ENCODE data around the gene CREG1.

Gene CREG1

GRCh38 chr1:167512046-167512654, 41.4 kb downstream of the CREG1 start:
- TF ChIP-seq RARB (CRISPR knock-in tag; IDR thresholded peaks at IDR 0.05) (no peak), PATZ1 (CRISPR knock-in tag; IDR thresholded peaks at IDR 0.05; ENCODE audit: borderline replicate concordance) (no peak), PPARA (CRISPR knock-in tag; IDR thresholded peaks at IDR 0.05; ENCODE audit: borderline replicate concordance) (no peak), TSHZ2 (CRISPR knock-in tag; IDR thresholded peaks at IDR 0.05) (no peak), POU6F1 (CRISPR knock-in tag; IDR thresholded peaks at IDR 0.05; ENCODE audit: borderline replicate concordance, low read depth) (no peak), GLIS3 (CRISPR knock-in tag; IDR thresholded peaks at IDR 0.05) (no peak), CREB5 (CRISPR knock-in tag; IDR thresholded peaks at IDR 0.05; ENCODE audit: low read depth) (no peak), ZNF70 (CRISPR knock-in tag; IDR thresholded peaks at IDR 0.05) (no peak), ARNTL (CRISPR knock-in tag; IDR thresholded peaks at IDR 0.05; ENCODE audit: borderline replicate concordance, low read depth) (no peak), OSR1 (CRISPR knock-in tag; IDR thresholded peaks at IDR 0.05) (no peak), ESRRG (CRISPR knock-in tag; IDR thresholded peaks at IDR 0.05) (no peak), BACH2 (CRISPR knock-in tag; IDR thresholded peaks at IDR 0.05; ENCODE audit: borderline replicate concordance) (no peak), TOX (CRISPR knock-in tag; IDR thresholded peaks at IDR 0.05; ENCODE audit: borderline replicate concordance) (no peak)

GRCh38 chr1:167511374-167511986, 42.1 kb downstream of the CREG1 start:
- no peak for ATAC-seq
- no peak for TF ChIP-seq SNAI2 (CRISPR knock-in tag; IDR thresholded peaks at IDR 0.05)
- no peak for TF ChIP-seq TOX (CRISPR knock-in tag; IDR thresholded peaks at IDR 0.05; ENCODE audit: borderline replicate concordance)
- no peak for TF ChIP-seq ZC3H10 (CRISPR knock-in tag; IDR thresholded peaks at IDR 0.05)
- TF ChIP-seq POU6F1 (CRISPR knock-in tag; IDR thresholded peaks at IDR 0.05; ENCODE audit: borderline replicate concordance, low read depth): no peak

More at GRCh38 chr1:167512046-167512654, 41.4 kb downstream of the CREG1 start:
- no peak for ATAC-seq

- no peak for ATAC-seq
- TF ChIP-seq ZFP3 (CRISPR knock-in tag; IDR thresholded peaks at IDR 0.05): no peak
- no peak for TF ChIP-seq ZNF565 (CRISPR knock-in tag; conservative IDR thresholded peaks at IDR 0.05; ENCODE audit: low read depth)
- TF ChIP-seq ESRRG (CRISPR knock-in tag; IDR thresholded peaks at IDR 0.05): no peak
- no peak for TF ChIP-seq GLIS3 (CRISPR knock-in tag; IDR thresholded peaks at IDR 0.05)
- TF ChIP-seq PPARA (CRISPR knock-in tag; IDR thresholded peaks at IDR 0.05; ENCODE audit: borderline replicate concordance): no peak
- TF ChIP-seq SNAI2 (CRISPR knock-in tag; IDR thresholded peaks at IDR 0.05): no peak
- no peak for TF ChIP-seq OSR1 (CRISPR knock-in tag; IDR thresholded peaks at IDR 0.05)
- no peak for TF ChIP-seq ARNTL (CRISPR knock-in tag; IDR thresholded peaks at IDR 0.05; ENCODE audit: borderline replicate concordance, low read depth)
- no peak for TF ChIP-seq ISL1 (CRISPR knock-in tag; IDR thresholded peaks at IDR 0.05)
- no peak for TF ChIP-seq ZC3H10 (CRISPR knock-in tag; IDR thresholded peaks at IDR 0.05)
- no peak for TF ChIP-seq RARB (CRISPR knock-in tag; IDR thresholded peaks at IDR 0.05)
- TF ChIP-seq ZFP30 (CRISPR knock-in tag; IDR thresholded peaks at IDR 0.05): no peak
- no peak for TF ChIP-seq ZNF8 (CRISPR knock-in tag; IDR thresholded peaks at IDR 0.05)
- no peak for TF ChIP-seq BACH2 (CRISPR knock-in tag; IDR thresholded peaks at IDR 0.05; ENCODE audit: borderline replicate concordance)
- no peak for TF ChIP-seq TSHZ2 (CRISPR knock-in tag; IDR thresholded peaks at IDR 0.05)
- no peak for TF ChIP-seq CSRNP3 (CRISPR knock-in tag; IDR thresholded peaks at IDR 0.05)
These were observed 42.7 kb downstream of the CREG1 start for GRCh38 chr1:167510881-167511280.

All from SK-N-SH treated with all-trans-retinoic acid at 6 μM for 48 hours (cell line).